Suprapubic skin (tissue), 4 donors: ENCODE results near the gene SEMA6A.

Source experiments
- POLR2A ChIP-seq, 2 donors: fragments of 450-650 bp; IDR thresholded peaks; one replicate each; pipeline ENCODE4 v1.6.1; 2017; ENCODE audit warnings: antibody characterized with exemption in 2 of 2, mild to moderate bottlenecking in 2 of 2, moderate library complexity in 2 of 2
- POLR2AphosphoS5 ChIP-seq, 3 donors: sonication (generic); formaldehyde crosslinking; IDR thresholded peaks; one replicate each; pipeline ENCODE4 v1.6.1; 2017; ENCODE audit warnings: antibody characterized with exemption in 3 of 3
- TF ChIP-seq, protein P1 (sequence below), 2 donors: fragments of 200-600 bp in 1 of 2; fragments of 450-650 bp in 1 of 2; sonication (generic) in 1 of 2; IDR thresholded peaks; one replicate each; pipeline ENCODE4 v1.5.1; 2016 to 2019; ENCODE audit warnings: antibody characterized with exemption in 2 of 2, mild to moderate bottlenecking in 1 of 2, moderate library complexity in 1 of 2

GRCh38 chr5:116559673-116560164 is 14.9 kb downstream of the SEMA6A start:
- TF ChIP-seq, protein P1, sequence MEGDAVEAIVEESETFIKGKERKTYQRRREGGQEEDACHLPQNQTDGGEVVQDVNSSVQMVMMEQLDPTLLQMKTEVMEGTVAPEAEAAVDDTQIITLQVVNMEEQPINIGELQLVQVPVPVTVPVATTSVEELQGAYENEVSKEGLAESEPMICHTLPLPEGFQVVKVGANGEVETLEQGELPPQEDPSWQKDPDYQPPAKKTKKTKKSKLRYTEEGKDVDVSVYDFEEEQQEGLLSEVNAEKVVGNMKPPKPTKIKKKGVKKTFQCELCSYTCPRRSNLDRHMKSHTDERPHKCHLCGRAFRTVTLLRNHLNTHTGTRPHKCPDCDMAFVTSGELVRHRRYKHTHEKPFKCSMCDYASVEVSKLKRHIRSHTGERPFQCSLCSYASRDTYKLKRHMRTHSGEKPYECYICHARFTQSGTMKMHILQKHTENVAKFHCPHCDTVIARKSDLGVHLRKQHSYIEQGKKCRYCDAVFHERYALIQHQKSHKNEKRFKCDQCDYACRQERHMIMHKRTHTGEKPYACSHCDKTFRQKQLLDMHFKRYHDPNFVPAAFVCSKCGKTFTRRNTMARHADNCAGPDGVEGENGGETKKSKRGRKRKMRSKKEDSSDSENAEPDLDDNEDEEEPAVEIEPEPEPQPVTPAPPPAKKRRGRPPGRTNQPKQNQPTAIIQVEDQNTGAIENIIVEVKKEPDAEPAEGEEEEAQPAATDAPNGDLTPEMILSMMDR (IDR thresholded peaks at IDR 0.05), result no peak
- TF ChIP-seq POLR2A (IDR thresholded peaks at IDR 0.05) (no peak), POLR2AphosphoS5 (IDR thresholded peaks at IDR 0.05) (no peak)
